GM13977 (cell line): ENCODE data around the gene PTPN3.
"Not testable (repeated sequence)": the region's sequence is repeated elsewhere in the genome, so short reads cannot be mapped to it uniquely, and the experiment has no call there.

Source experiments
- DNase-seq: peaks from one replicate; pipeline ENCODE4 v3.0.0; 2012; ENCODE audit warnings: low spot score
- CTCF ChIP-seq: IDR thresholded peaks from 2 replicates; pipeline ENCODE4 v1.5.1; 2012; ENCODE audit warnings: mild to moderate bottlenecking, control low read depth; ENCODE audit not compliant: insufficient read depth; ENCODE audit errors: extremely low read depth, missing control alignments
- in situ Hi-C: fragments of 300-500 bp; cut with MboI; formaldehyde crosslinking; loops from one replicate; pipeline ENCODE4 v1.12.0; 2022; ENCODE audit warnings: low sequenced_read_pairs, low pct_unique_long_range_greater_than_20kb, mixed read lengths, inconsistent platforms; ENCODE audit not compliant: unreplicated experiment

PTPN3 gene

GRCh38 chr9:109360771-109361170 lies 137.3 kb downstream of the PTPN3 start:
- in situ Hi-C loops = no loop called here
- DNase-seq = no peak
- TF ChIP-seq CTCF = no peak

- in situ Hi-C loops, DNase-seq: not testable (repeated sequence)
Observed at GRCh38 chr9:109358968-109359603, 139.0 kb downstream of the PTPN3 start.

GRCh38 chr9:109355564-109356297 lies 142.4 kb downstream of the PTPN3 start:
- DNase-seq = no peak
- in situ Hi-C loops = no loop called here
- no peak for TF ChIP-seq CTCF

GRCh38 chr9:109354190-109354589 lies 143.9 kb downstream of the PTPN3 start:
- no peak for DNase-seq
- in situ Hi-C loops = no loop called here
- no peak for TF ChIP-seq CTCF

- in situ Hi-C loops = no loop called here
- DNase-seq = no peak
- no peak for TF ChIP-seq CTCF
Observed at GRCh38 chr9:109351032-109351431, 147.1 kb downstream of the PTPN3 start.

- in situ Hi-C loops = no loop called here
- DNase-seq = no peak
Observed at GRCh38 chr9:109349421-109349846, 148.7 kb downstream of the PTPN3 start.

More at GRCh38 chr9:109349421-109349846, 148.7 kb downstream of the PTPN3 start:
- no peak for TF ChIP-seq CTCF
